Renal cortex interstitium (tissue), 11 donors: ENCODE measurements around the gene CFAP100. TPM values are rescaled to one million over a fixed set of nuclear protein-coding genes. Genes with fewer than 3 reads are reported as not detected.

ENCODE experiments used
- DNase-seq, 11 donors: peaks; one replicate each; pipeline ENCODE4 v3.0.0-alpha.2; 2013; ENCODE audit warnings: low read depth in 9 of 11, low spot score in 4 of 11; ENCODE audit errors: extremely low read depth in 1 of 11
- polyA plus RNA-seq, 3 donors: library from polyadenylated mRNA; unstranded; fragments of 120-200 nt; gene quantifications; one replicate each; pipeline ENCODE4 v1.2.1, GENCODE V29; 2013; ENCODE audit not compliant: insufficient read length in 3 of 3

The CFAP100 gene
- polyA plus RNA-seq, 3 donors, result 0.84 to 3.3 (median 1.1) TPM

GRCh38 chr3:126481808-126482502 lies 87.2 kb downstream of the CFAP100 start:
- DNase-seq, result no peak

- DNase-seq, result no peak
Measured at GRCh38 chr3:126482503-126483255, 88.0 kb downstream of the CFAP100 start.

GRCh38 chr3:126483321-126483761 lies 88.6 kb downstream of the CFAP100 start:
- no peak for DNase-seq

- no peak for DNase-seq
Measured at GRCh38 chr3:126484148-126484547, 89.4 kb downstream of the CFAP100 start.

- DNase-seq, result no peak
Measured at GRCh38 chr3:126484662-126485061, 90.0 kb downstream of the CFAP100 start.

- no peak for DNase-seq
Measured at GRCh38 chr3:126485176-126485897, 90.6 kb downstream of the CFAP100 start.

GRCh38 chr3:126485956-126486355 lies 91.2 kb downstream of the CFAP100 start:
- no peak for DNase-seq

Other genes starting within 250 kb of the CFAP100 start
- gene ALDH1L1, start 214.3 kb upstream of the CFAP100 start, polyA plus RNA-seq, result 10 to 100 TPM; 41.1 to 50.8 (median 43.0) TPM
- gene KLF15, start 37.5 kb upstream of the CFAP100 start, polyA plus RNA-seq, result 10 to 100 TPM; 11.9 to 15.5 (median 15.4) TPM
- 10 to 100 TPM; 31.1 to 44.5 (median 34.7) TPM for gene ZXDC, start 81.0 kb downstream of the CFAP100 start, polyA plus RNA-seq
- under 1 TPM; 0.09 to 0.29 (median 0.10) TPM for gene UROC1, start 122.9 kb downstream of the CFAP100 start, polyA plus RNA-seq
- 1 to 10 TPM; 4.5 to 9.7 (median 7.4) TPM for gene CHST13, start 129.2 kb downstream of the CFAP100 start, polyA plus RNA-seq
- gene C3orf22, start 164.0 kb downstream of the CFAP100 start, polyA plus RNA-seq, result under 1 TPM in 2 of 3 donors, not detected in 1; 0.09 to 0.17 TPM